ENCODE measurements around the gene NPAS1. TPM values are rescaled to one million over a fixed set of nuclear protein-coding genes. Genes with fewer than 3 reads are reported as not detected.
A peak's percentile ranks its signal among the peaks of the same experiment; 100 is the strongest.

The NPAS1 gene
- total RNA-seq, 1 experiment from 2014 or later = 3.2 TPM

- Histone ChIP-seq H3K4me3 (ENCODE audit: insufficient read depth, low read depth, low read length) (no peak overlapping the region), H3K36me3 (replicated peaks; ENCODE audit: control insufficient read depth, insufficient read depth, low read length) (peaks cover 48% of the 10 kb centered on the region), H3K27me3 (ENCODE audit: control insufficient read depth, insufficient read depth, low read length) (no peaks in the 10 kb centered on the region)
- DNase-seq = peak; percentile 24
These were observed 65.3 kb downstream of the NPAS1 start for GRCh38 chr19:47084879-47085439.

- Histone ChIP-seq H3K36me3 (replicated peaks; ENCODE audit: control insufficient read depth, insufficient read depth, low read length) (peaks cover 45% of the 10 kb centered on the region), H3K27me3 (ENCODE audit: control insufficient read depth, insufficient read depth, low read length) (no peaks in the 10 kb centered on the region), H3K4me3 (ENCODE audit: insufficient read depth, low read depth, low read length) (no peak overlapping the region)
- peak; percentile 29 for DNase-seq
These were observed 66.6 kb downstream of the NPAS1 start for GRCh38 chr19:47086280-47086679.

GRCh38 chr19:47089767-47090350 lies 70.2 kb downstream of the NPAS1 start:
- peak; percentile 34 for DNase-seq
- Histone ChIP-seq H3K4me3 (ENCODE audit: insufficient read depth, low read depth, low read length) (no peak overlapping the region), H3K27me3 (ENCODE audit: control insufficient read depth, insufficient read depth, low read length) (no peaks in the 10 kb centered on the region)

DNA sequence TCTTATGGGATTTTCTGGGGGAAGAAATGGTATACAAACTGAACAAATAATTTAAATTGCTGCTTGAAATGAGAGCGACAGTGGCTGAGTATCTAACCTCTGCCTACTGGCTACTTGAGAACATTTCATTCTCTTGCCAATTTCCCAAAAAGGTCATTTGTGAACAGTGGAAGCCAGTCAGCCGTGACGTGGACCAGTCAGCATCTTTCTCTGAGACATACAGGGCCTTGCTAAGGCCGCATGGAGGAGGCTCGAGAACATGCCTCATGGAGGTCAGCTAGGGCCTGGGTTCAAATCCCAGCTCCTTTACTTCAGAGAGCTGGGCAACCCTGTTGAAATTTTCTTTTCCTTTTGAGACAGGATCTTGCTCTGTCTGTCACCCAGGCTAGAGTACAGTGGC lies 73.6 kb downstream of the NPAS1 start:
- no peak for DNase-seq

More at GRCh38 chr19:47089767-47090350, 70.2 kb downstream of the NPAS1 start:
- peaks cover 33% of the 10 kb centered on the region for H3K36me3 ChIP-seq (replicated peaks; ENCODE audit: control insufficient read depth, insufficient read depth, low read length)

DNA sequence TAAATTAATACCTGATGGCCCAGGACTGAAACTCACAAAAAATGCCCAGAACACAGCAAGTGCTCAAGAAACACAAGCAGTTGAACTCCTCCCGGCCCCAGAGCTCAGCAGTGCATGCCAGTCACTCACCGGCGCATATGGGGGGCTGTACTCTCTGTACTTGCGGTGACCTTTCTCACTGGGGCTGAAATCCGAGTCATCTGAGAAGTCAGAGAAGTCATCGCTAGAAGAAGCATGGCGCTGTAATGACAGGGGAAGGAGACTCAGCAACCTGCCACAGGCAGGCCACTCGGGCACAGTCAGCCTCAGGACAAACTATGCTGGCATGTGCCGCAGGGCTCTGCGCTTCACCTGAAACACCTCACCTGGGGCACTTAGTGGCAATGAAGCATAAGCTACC lies 74.2 kb downstream of the NPAS1 start:
- H3K4me3 ChIP-seq (ENCODE audit: insufficient read depth, low read depth, low read length) = no peak overlapping the region
- peaks cover 19% of the 10 kb centered on the region for H3K36me3 ChIP-seq (replicated peaks; ENCODE audit: control insufficient read depth, insufficient read depth, low read length)
- no peak for DNase-seq
- no peaks in the 10 kb centered on the region for H3K27me3 ChIP-seq (ENCODE audit: control insufficient read depth, insufficient read depth, low read length)

More for the DNA sequence above, 73.6 kb downstream of the NPAS1 start:
- Histone ChIP-seq H3K4me3 (ENCODE audit: insufficient read depth, low read depth, low read length) (no peak overlapping the region), H3K27me3 (ENCODE audit: control insufficient read depth, insufficient read depth, low read length) (no peaks in the 10 kb centered on the region), H3K36me3 (replicated peaks; ENCODE audit: control insufficient read depth, insufficient read depth, low read length) (peaks cover 22% of the 10 kb centered on the region)

- no peaks in the 10 kb centered on the region for H3K27me3 ChIP-seq (ENCODE audit: control insufficient read depth, insufficient read depth, low read length)
- peak; percentile 59 for DNase-seq
- peaks cover 15% of the 10 kb centered on the region for H3K36me3 ChIP-seq (replicated peaks; ENCODE audit: control insufficient read depth, insufficient read depth, low read length)
These were observed 75.2 kb downstream of the NPAS1 start for GRCh38 chr19:47094557-47095475.

More at GRCh38 chr19:47094557-47095475, 75.2 kb downstream of the NPAS1 start:
- no peak overlapping the region for H3K4me3 ChIP-seq (ENCODE audit: insufficient read depth, low read depth, low read length)

Other genes starting within 250 kb of the NPAS1 start
- gene SLC1A5, start 231.2 kb upstream of the NPAS1 start, total RNA-seq (2014; rRNA removed; shearing (Covaris generic)) = 156 and 203 TPM in 2 replicates
- gene AP2S1, start 169.0 kb upstream of the NPAS1 start, total RNA-seq (2014; rRNA removed; shearing (Covaris generic)) = 266 and 318 TPM in 2 replicates
- gene ARHGAP35, start 158.8 kb upstream of the NPAS1 start, total RNA-seq (2014; rRNA removed; shearing (Covaris generic)) = 23.3 and 26.9 TPM in 2 replicates
- gene TMEM160, start 28.8 kb downstream of the NPAS1 start, total RNA-seq (2014; rRNA removed; shearing (Covaris generic)) = 127 and 173 TPM in 2 replicates
- gene ZC3H4, start 93.9 kb downstream of the NPAS1 start, total RNA-seq (2014; rRNA removed; shearing (Covaris generic)) = 13.4 and 14.5 TPM in 2 replicates
- gene SAE1, start 111.0 kb downstream of the NPAS1 start, total RNA-seq (2014; rRNA removed; shearing (Covaris generic)) = 271 and 298 TPM in 2 replicates
- gene BBC3, start 211.4 kb downstream of the NPAS1 start, total RNA-seq (2014; rRNA removed; shearing (Covaris generic)) = 13.4 and 20.7 TPM in 2 replicates
- gene CCDC9, start 236.7 kb downstream of the NPAS1 start, total RNA-seq (2014; rRNA removed; shearing (Covaris generic)) = 10.9 and 14.0 TPM in 2 replicates

Measured in H7 (cell line).